ENCODE data around the gene SYT6.
A peak's percentile ranks its signal among the peaks of the same experiment; 100 is the strongest.

The SYT6 gene

DNA sequence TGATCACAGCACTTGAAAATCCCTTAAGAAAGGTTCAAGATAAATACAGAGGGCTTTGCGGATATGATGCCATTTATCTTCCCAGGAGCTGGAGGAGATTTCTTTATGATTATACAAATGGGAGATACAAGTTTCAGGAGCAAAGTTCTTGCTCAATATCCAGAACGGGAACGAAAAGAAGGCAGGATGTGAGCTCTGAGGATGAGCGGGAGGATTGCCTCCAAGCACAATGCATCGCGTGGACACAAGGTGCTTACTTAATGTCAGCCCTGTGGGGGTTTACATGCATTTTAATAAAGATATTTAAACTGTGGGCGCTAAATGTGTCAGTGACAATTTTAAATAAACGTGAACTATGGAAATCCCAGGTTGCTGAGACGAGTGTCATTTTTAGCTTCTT, 59.0 kb downstream of the SYT6 start:
- TF ChIP-seq, protein P1, sequence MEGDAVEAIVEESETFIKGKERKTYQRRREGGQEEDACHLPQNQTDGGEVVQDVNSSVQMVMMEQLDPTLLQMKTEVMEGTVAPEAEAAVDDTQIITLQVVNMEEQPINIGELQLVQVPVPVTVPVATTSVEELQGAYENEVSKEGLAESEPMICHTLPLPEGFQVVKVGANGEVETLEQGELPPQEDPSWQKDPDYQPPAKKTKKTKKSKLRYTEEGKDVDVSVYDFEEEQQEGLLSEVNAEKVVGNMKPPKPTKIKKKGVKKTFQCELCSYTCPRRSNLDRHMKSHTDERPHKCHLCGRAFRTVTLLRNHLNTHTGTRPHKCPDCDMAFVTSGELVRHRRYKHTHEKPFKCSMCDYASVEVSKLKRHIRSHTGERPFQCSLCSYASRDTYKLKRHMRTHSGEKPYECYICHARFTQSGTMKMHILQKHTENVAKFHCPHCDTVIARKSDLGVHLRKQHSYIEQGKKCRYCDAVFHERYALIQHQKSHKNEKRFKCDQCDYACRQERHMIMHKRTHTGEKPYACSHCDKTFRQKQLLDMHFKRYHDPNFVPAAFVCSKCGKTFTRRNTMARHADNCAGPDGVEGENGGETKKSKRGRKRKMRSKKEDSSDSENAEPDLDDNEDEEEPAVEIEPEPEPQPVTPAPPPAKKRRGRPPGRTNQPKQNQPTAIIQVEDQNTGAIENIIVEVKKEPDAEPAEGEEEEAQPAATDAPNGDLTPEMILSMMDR (IDR thresholded peaks at IDR 0.05; ENCODE audit: low read depth, low read length, missing control alignments): no peak
- DNase-seq (ENCODE audit: low read depth): no peak
- H3K4me3 ChIP-seq (ENCODE audit: low read depth, low read length): no peak overlapping the region

- DNase-seq (ENCODE audit: low read depth): no peak
- no peak overlapping the region for H3K4me3 ChIP-seq (ENCODE audit: low read depth, low read length)
- TF ChIP-seq, protein P1 (IDR thresholded peaks at IDR 0.05; ENCODE audit: low read depth, low read length, missing control alignments): no peak
Measured at GRCh38 chr1:114094363-114094634, 59.4 kb downstream of the SYT6 start.

GRCh38 chr1:114093624-114094362, 59.9 kb downstream of the SYT6 start:
- TF ChIP-seq, protein P1 (IDR thresholded peaks at IDR 0.05; ENCODE audit: low read depth, low read length, missing control alignments): peak; percentile 30
- DNase-seq (ENCODE audit: low read depth): no peak
- H3K4me3 ChIP-seq (ENCODE audit: low read depth, low read length): no peak overlapping the region

GRCh38 chr1:114092186-114093062, 61.2 kb downstream of the SYT6 start:
- TF ChIP-seq, protein P1 (IDR thresholded peaks at IDR 0.05; ENCODE audit: low read depth, low read length, missing control alignments): no peak
- DNase-seq (ENCODE audit: low read depth): no peak

GRCh38 chr1:114091711-114092110, 62.0 kb downstream of the SYT6 start:
- no peak for DNase-seq (ENCODE audit: low read depth)
- no peak overlapping the region for H3K4me3 ChIP-seq (ENCODE audit: low read depth, low read length)
- TF ChIP-seq, protein P1 (IDR thresholded peaks at IDR 0.05; ENCODE audit: low read depth, low read length, missing control alignments): no peak

More at GRCh38 chr1:114092186-114093062, 61.2 kb downstream of the SYT6 start:
- no peak overlapping the region for H3K4me3 ChIP-seq (ENCODE audit: low read depth, low read length)

- no peak for DNase-seq (ENCODE audit: low read depth)
- TF ChIP-seq, protein P1 (IDR thresholded peaks at IDR 0.05; ENCODE audit: low read depth, low read length, missing control alignments): no peak
- no peak overlapping the region for H3K4me3 ChIP-seq (ENCODE audit: low read depth, low read length)
Measured at GRCh38 chr1:114090738-114091505, 62.7 kb downstream of the SYT6 start.

Measured in GM12864 (cell line).